ENCODE data around the gene OR10G6. TPM values are rescaled to one million over a fixed set of nuclear protein-coding genes. Genes with fewer than 3 reads are reported as not detected.

OR10G6 gene
- total RNA-seq, 2 donors from 2014 or later: not detected

DNA sequence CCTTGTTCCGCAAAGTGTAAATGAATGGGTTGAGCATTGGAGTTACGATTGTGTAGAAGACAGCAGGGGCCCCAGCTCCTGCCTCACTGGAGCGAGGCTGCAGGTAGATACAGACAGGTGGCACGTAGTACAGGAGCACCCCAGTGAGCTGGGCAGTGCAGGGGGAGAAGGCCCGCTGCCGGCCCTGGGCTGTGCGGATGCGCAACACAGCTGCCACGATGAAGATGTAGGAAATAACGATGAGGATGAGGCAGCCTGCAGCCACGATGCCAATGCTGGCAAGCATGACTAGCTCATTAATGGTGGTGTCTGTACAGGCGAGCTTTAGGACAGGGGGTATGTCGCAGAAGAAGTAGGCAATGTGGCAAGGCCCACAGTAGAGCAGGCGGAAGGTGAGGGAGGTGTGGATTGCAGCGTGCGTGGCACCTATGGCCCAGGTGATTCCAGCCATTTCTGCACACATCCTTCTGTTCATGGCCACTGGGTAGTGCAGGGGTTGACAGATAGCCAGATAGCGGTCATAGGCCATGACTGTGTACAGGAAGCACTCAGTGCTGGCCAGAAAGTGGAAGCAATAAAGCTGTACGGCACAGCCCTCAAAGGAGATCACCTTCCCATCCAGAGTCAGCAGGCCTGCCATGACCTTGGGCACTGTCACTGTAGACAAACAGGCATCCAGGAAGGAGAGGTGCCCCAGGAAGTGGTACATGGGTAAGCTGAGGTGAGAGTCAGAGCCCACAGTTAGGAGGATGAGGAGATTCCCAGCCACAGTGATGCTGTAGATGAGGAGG, 18.0 kb downstream of the OR10G6 start:
- no peaks in the 10 kb centered on the region for H3K4me1 ChIP-seq (ENCODE audit: control insufficient read depth in 1 of 2, low read depth in 2 of 2)
- no peaks in the 10 kb centered on the region for H3K27me3 ChIP-seq (replicated peaks; ENCODE audit: insufficient read depth)
- DNase-seq (ENCODE audit: low spot score): no peak
- ATAC-seq (ENCODE audit: insufficient number of reproducible peaks, low FRiP score, low read depth): no peak
- no peak overlapping the region for H3K4me3 ChIP-seq
- H3K36me3 ChIP-seq: no peaks in the 10 kb centered on the region
- no peaks in the 10 kb centered on the region for H3K9me3 ChIP-seq
- no peak overlapping the region for H3K27ac ChIP-seq
- TF ChIP-seq, protein P1, sequence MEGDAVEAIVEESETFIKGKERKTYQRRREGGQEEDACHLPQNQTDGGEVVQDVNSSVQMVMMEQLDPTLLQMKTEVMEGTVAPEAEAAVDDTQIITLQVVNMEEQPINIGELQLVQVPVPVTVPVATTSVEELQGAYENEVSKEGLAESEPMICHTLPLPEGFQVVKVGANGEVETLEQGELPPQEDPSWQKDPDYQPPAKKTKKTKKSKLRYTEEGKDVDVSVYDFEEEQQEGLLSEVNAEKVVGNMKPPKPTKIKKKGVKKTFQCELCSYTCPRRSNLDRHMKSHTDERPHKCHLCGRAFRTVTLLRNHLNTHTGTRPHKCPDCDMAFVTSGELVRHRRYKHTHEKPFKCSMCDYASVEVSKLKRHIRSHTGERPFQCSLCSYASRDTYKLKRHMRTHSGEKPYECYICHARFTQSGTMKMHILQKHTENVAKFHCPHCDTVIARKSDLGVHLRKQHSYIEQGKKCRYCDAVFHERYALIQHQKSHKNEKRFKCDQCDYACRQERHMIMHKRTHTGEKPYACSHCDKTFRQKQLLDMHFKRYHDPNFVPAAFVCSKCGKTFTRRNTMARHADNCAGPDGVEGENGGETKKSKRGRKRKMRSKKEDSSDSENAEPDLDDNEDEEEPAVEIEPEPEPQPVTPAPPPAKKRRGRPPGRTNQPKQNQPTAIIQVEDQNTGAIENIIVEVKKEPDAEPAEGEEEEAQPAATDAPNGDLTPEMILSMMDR (IDR thresholded peaks at IDR 0.05): no peak

DNA sequence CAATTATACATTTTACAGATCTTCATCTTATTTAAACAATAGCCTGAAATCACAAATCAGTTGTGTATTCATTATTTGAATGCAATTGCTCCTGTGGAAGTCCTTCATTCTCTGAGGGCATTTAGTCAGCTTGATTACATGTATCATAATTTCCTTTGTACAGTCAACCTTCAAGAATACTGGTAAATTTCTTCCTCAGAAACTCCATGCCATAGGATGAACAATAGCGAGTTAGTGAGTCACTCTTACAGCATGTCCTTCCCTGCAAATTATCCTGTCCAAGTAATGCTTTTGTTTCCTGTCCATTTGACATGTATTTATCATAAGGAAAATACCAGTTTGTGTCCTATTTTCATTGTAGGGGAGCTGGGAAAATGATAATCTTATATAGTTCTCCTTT, 21.1 kb downstream of the OR10G6 start:
- TF ChIP-seq, protein P1 (IDR thresholded peaks at IDR 0.05): no peak
- Histone ChIP-seq H3K27ac (no peak overlapping the region), H3K4me1 (ENCODE audit: control insufficient read depth in 1 of 2, low read depth in 2 of 2) (no peaks in the 10 kb centered on the region), H3K36me3 (no peaks in the 10 kb centered on the region), H3K4me3 (no peak overlapping the region), H3K9me3 (no peaks in the 10 kb centered on the region), H3K27me3 (replicated peaks; ENCODE audit: insufficient read depth) (no peaks in the 10 kb centered on the region)
- ATAC-seq (ENCODE audit: insufficient number of reproducible peaks, low FRiP score, low read depth): no peak
- DNase-seq (ENCODE audit: low spot score): no peak

DNA sequence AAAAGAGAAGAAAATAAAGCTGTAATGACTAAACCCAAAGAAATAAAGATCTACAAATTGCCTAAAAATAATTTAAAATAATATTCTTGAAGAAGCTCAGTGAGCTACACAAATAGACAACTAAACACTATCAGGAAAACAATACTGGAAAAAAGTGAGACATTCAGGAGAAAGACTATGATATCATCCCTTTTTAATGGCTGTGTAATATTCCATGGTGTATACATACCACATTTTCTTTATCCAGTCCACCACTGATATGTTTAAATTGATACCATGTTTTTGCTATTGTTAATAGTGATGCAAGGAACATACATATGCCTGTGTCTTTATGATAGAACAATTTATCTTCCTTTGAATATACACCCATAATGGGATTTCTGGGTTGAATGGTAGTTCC, 38.2 kb downstream of the OR10G6 start:
- H3K27ac ChIP-seq: no peak overlapping the region
- no peak overlapping the region for H3K4me3 ChIP-seq
- no peaks in the 10 kb centered on the region for H3K36me3 ChIP-seq
- no peaks in the 10 kb centered on the region for H3K4me1 ChIP-seq (ENCODE audit: control insufficient read depth in 1 of 2, low read depth in 2 of 2)
- H3K27me3 ChIP-seq (replicated peaks; ENCODE audit: insufficient read depth): no peaks in the 10 kb centered on the region
- no peak for ATAC-seq (ENCODE audit: insufficient number of reproducible peaks, low FRiP score, low read depth)
- TF ChIP-seq, protein P1 (IDR thresholded peaks at IDR 0.05): no peak
- no peaks in the 10 kb centered on the region for H3K9me3 ChIP-seq
- DNase-seq (ENCODE audit: low spot score): no peak

DNA sequence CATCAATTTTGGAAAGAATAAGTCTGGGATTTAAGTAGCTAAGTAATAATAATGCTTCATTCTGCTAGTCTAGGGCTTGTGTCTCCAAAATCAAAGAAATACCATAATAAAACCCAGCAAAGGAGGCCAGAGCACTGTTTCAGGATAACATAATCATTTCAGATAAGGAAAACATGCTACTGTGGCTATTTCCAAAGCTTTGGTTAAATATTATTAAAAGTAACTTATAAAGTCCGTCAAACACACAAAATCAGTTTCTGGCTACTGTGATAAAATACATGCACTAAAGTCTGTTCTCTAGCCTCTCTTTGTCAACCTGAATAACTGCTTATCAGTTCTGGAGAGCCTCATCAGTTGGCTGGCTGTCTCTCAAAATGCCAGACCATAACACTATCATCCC, 49.8 kb downstream of the OR10G6 start:
- Histone ChIP-seq H3K36me3 (no peaks in the 10 kb centered on the region), H3K27ac (no peak overlapping the region), H3K4me3 (no peak overlapping the region), H3K9me3 (no peaks in the 10 kb centered on the region), H3K4me1 (ENCODE audit: control insufficient read depth in 1 of 2, low read depth in 2 of 2) (no peaks in the 10 kb centered on the region), H3K27me3 (replicated peaks; ENCODE audit: insufficient read depth) (no peaks in the 10 kb centered on the region)
- TF ChIP-seq, protein P1 (IDR thresholded peaks at IDR 0.05): no peak
- no peak for ATAC-seq (ENCODE audit: insufficient number of reproducible peaks, low FRiP score, low read depth)
- DNase-seq (ENCODE audit: low spot score): no peak

Other genes starting within 250 kb of the OR10G6 start
- gene OR6X1, start 240.6 kb downstream of the OR10G6 start, total RNA-seq: not detected
- not detected for gene OR6M1, start 188.8 kb downstream of the OR10G6 start, total RNA-seq
- gene TMEM225, start 109.5 kb downstream of the OR10G6 start, total RNA-seq: not detected
- not detected for gene OR8D4, start 93.0 kb downstream of the OR10G6 start, total RNA-seq
- gene OR4D5, start 55.5 kb downstream of the OR10G6 start, total RNA-seq: not detected
- gene OR6T1, start 51.3 kb downstream of the OR10G6 start, total RNA-seq: not detected
- gene OR10S1, start 17.4 kb downstream of the OR10G6 start, total RNA-seq: not detected
- not detected for gene OR10G4, start 17.8 kb upstream of the OR10G6 start, total RNA-seq
- not detected for gene OR10G9, start 27.9 kb upstream of the OR10G6 start, total RNA-seq
- gene OR10G8, start 31.6 kb upstream of the OR10G6 start, total RNA-seq: not detected
- not detected for gene OR10G7, start 46.2 kb upstream of the OR10G6 start, total RNA-seq
- 10 to 100 TPM; 32.8 to 44.4 TPM for gene VWA5A, start 120.3 kb upstream of the OR10G6 start, total RNA-seq
- gene OR10D3, start 188.2 kb upstream of the OR10G6 start, total RNA-seq: not detected
- not detected for gene OR8G1, start 245.9 kb upstream of the OR10G6 start, total RNA-seq